ENCODE measurements around the gene SLC8A1.

Gene SLC8A1

GRCh38 chr2:40147360-40147759 is 304.5 kb downstream of the SLC8A1 start (continued):
- TF ChIP-seq CSDC2 (CRISPR knock-in tag; IDR thresholded peaks at IDR 0.05) = no peak
- no peak for TF ChIP-seq SNAI2 (CRISPR knock-in tag; IDR thresholded peaks at IDR 0.05)
- no peak for TF ChIP-seq CSRNP3 (CRISPR knock-in tag; IDR thresholded peaks at IDR 0.05)
- TF ChIP-seq ESRRG (CRISPR knock-in tag; IDR thresholded peaks at IDR 0.05) = no peak
- no peak for TF ChIP-seq ZNF70 (CRISPR knock-in tag; IDR thresholded peaks at IDR 0.05)

- TF ChIP-seq OSR1 (CRISPR knock-in tag; IDR thresholded peaks at IDR 0.05) (no peak), ZNF8 (CRISPR knock-in tag; IDR thresholded peaks at IDR 0.05) (no peak), ZFP3 (CRISPR knock-in tag; IDR thresholded peaks at IDR 0.05) (no peak)
- ATAC-seq = no peak
Observed at GRCh38 chr2:40144022-40144421, 307.9 kb downstream of the SLC8A1 start.

GRCh38 chr2:40138314-40138713 is 313.6 kb downstream of the SLC8A1 start:
- TF ChIP-seq ZNF565 (CRISPR knock-in tag; conservative IDR thresholded peaks at IDR 0.05; ENCODE audit: low read depth) (no peak), TOX (CRISPR knock-in tag; IDR thresholded peaks at IDR 0.05; ENCODE audit: borderline replicate concordance) (no peak), CREB5 (CRISPR knock-in tag; IDR thresholded peaks at IDR 0.05; ENCODE audit: low read depth) (no peak), ZFP3 (CRISPR knock-in tag; IDR thresholded peaks at IDR 0.05) (no peak), PATZ1 (CRISPR knock-in tag; IDR thresholded peaks at IDR 0.05; ENCODE audit: borderline replicate concordance) (no peak), GLIS3 (CRISPR knock-in tag; IDR thresholded peaks at IDR 0.05) (no peak), ZC3H10 (CRISPR knock-in tag; IDR thresholded peaks at IDR 0.05) (no peak), PPARA (CRISPR knock-in tag; IDR thresholded peaks at IDR 0.05; ENCODE audit: borderline replicate concordance) (no peak), SNAI2 (CRISPR knock-in tag; IDR thresholded peaks at IDR 0.05) (no peak), ISL1 (CRISPR knock-in tag; IDR thresholded peaks at IDR 0.05) (no peak), TCF4 (CRISPR knock-in tag; IDR thresholded peaks at IDR 0.05; ENCODE audit: borderline replicate concordance) (no peak), TSHZ2 (CRISPR knock-in tag; IDR thresholded peaks at IDR 0.05) (no peak), CSDC2 (CRISPR knock-in tag; IDR thresholded peaks at IDR 0.05) (no peak), ZFP30 (CRISPR knock-in tag; IDR thresholded peaks at IDR 0.05) (no peak)
- no peak for ATAC-seq

GRCh38 chr2:40131081-40131704 is 320.7 kb downstream of the SLC8A1 start:
- no peak for ATAC-seq
- TF ChIP-seq CREB5 (CRISPR knock-in tag; IDR thresholded peaks at IDR 0.05; ENCODE audit: low read depth) = no peak
- TF ChIP-seq GLIS3 (CRISPR knock-in tag; IDR thresholded peaks at IDR 0.05) = no peak
- TF ChIP-seq ZFP3 (CRISPR knock-in tag; IDR thresholded peaks at IDR 0.05) = no peak
- TF ChIP-seq SNAI2 (CRISPR knock-in tag; IDR thresholded peaks at IDR 0.05) = no peak
- no peak for TF ChIP-seq CSDC2 (CRISPR knock-in tag; IDR thresholded peaks at IDR 0.05)
- no peak for TF ChIP-seq OSR1 (CRISPR knock-in tag; IDR thresholded peaks at IDR 0.05)
- no peak for TF ChIP-seq ZNF70 (CRISPR knock-in tag; IDR thresholded peaks at IDR 0.05)
- no peak for TF ChIP-seq PPARA (CRISPR knock-in tag; IDR thresholded peaks at IDR 0.05; ENCODE audit: borderline replicate concordance)
- no peak for TF ChIP-seq ZNF565 (CRISPR knock-in tag; conservative IDR thresholded peaks at IDR 0.05; ENCODE audit: low read depth)
- TF ChIP-seq ZC3H10 (CRISPR knock-in tag; IDR thresholded peaks at IDR 0.05) = no peak
- no peak for TF ChIP-seq ARNTL (CRISPR knock-in tag; IDR thresholded peaks at IDR 0.05; ENCODE audit: borderline replicate concordance, low read depth)
- no peak for TF ChIP-seq ZNF8 (CRISPR knock-in tag; IDR thresholded peaks at IDR 0.05)
- no peak for TF ChIP-seq PATZ1 (CRISPR knock-in tag; IDR thresholded peaks at IDR 0.05; ENCODE audit: borderline replicate concordance)
- TF ChIP-seq TOX (CRISPR knock-in tag; IDR thresholded peaks at IDR 0.05; ENCODE audit: borderline replicate concordance) = no peak
- TF ChIP-seq TSHZ2 (CRISPR knock-in tag; IDR thresholded peaks at IDR 0.05) = no peak
- no peak for TF ChIP-seq ZFP30 (CRISPR knock-in tag; IDR thresholded peaks at IDR 0.05)
- TF ChIP-seq ISL1 (CRISPR knock-in tag; IDR thresholded peaks at IDR 0.05) = no peak
- TF ChIP-seq TCF4 (CRISPR knock-in tag; IDR thresholded peaks at IDR 0.05; ENCODE audit: borderline replicate concordance) = no peak

Data from SK-N-SH treated with all-trans-retinoic acid at 6 μM for 48 hours (cell line).